HG03025 (cell line): Measurements from ENCODE around the gene PCDH15.
"Not testable (repeated sequence)": the region's sequence is repeated elsewhere in the genome, so short reads cannot be mapped to it uniquely, and the experiment has no call there.

Experiments used
- ATAC-seq: cut with Tn5 transposase; IDR thresholded peaks from one replicate; pipeline ENCODE4 v1.9.1; 2021; ENCODE audit warnings: mild to moderate bottlenecking, moderate library complexity; ENCODE audit not compliant: unreplicated experiment, low FRiP score

Gene PCDH15

DNA sequence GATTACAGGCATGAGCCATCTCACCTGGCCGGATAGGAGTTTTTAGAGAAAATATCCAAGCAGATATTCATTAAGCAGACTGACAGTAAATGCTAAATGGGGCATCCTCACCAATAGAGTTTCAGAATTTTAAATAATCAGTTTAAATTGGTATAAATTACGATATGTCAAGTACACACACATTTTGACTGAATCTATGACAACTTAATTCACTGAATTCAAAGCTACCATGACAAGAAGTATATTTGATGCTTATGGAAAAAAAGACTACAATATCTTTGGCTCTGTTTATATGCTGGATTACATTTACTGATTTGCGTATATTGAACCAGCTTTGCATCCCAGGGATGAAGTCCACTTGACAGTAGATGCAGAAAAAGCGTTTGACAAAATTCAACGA is 774.7 kb downstream of the PCDH15 start:
- no peak for ATAC-seq

DNA sequence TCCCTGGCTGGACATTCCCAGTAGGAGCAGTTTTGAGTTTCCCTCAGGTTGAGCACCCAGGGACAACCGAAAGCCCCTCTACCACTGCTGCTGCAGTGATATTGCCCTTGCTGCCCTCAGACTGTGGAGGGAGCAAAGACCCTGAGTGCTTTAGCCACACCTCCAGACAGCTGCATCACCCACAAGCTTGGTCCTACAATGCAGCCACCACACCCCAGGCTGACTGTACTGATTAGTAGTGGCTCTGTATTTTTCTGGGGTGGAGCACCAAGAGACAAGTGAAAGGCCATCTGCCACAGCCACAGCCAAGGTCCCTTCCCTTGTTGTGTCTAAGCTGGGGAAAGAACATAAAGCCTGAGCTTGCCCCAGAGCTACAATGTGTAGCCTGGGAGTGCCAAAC is 789.9 kb downstream of the PCDH15 start:
- no peak for ATAC-seq

DNA sequence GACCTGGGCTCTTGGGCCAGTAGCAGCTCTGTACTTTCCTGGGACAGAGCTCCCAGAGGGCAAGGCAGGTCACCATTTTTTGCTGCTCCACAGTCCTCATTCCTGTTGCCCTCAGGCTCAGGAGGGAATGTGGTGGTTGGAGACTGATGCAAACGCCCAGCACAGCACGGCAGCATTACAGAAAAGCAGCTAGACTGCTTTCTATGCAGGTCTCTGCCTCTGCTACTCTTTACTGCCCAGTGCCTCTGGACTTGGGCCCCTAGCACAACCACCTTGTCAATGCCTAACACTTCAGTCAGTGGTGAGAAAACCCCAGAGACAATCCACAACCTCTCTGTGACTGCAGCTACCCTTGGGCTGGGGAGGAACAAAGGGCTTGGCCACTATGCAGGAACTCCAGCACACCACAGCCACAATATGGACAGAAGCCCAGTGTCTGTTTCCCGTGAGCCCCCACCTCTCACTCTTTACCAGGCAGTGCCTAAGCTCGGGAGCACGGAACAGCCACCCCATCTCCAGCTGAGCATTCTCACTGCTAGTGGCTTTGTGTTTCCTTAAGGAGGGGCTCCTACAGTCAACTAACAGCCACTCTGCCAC is 790.6 kb downstream of the PCDH15 start:
- ATAC-seq = no peak

DNA sequence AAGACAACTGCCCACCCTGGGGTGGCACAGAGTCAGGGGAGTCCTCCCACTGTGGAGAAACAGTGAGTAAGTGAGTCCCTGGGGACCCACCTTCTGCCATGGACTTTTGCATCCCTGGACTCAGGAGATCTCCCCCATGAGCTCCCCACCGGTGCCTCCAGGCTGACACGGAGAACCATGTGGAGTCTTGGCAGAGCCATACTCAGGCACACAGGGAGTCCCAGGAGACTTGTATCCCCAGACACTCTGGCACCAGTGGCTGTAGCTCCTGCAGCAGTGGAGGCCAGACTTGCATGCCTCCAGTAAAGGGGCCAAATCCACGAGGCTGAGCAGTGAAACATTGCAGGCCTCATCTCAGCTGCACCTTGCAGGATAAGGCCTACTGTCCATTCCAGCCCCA is 791.4 kb downstream of the PCDH15 start:
- no peak for ATAC-seq

DNA sequence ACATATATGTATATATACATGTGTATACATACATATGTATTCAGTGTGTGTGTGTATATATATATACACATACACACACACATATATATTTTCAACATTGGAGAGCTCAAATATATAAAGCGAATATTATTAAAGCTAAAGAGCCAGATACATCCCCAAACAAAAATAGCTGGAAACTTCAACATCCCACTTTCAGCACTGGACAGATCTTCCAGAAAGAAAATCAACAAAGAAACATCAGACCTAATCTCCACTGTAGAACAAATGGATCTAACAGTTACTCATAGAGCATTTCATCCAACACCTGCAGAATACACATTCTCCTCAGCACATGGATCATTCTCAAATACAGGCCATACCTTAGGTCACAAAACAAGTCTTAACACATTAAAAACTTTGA is 799.0 kb downstream of the PCDH15 start:
- no peak for ATAC-seq

DNA sequence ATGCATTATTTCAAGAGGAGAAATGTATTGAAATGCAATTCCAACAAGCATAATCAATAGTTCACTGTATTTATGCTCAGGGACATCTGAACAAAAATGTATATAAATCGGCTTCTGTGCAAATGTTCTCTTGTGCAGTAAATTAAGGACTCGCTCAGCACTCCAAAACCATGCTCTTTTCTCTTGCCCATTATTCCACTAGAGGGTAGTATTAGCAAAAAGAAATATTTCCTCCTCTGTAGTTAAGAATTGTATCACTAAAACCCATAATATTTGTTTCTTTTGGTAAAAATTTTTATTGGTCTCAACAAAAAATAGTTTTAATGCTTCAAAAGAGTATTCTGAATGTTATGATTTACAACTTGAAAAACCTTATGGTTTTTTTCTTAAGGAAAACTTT is 803.1 kb downstream of the PCDH15 start:
- ATAC-seq = no peak

DNA sequence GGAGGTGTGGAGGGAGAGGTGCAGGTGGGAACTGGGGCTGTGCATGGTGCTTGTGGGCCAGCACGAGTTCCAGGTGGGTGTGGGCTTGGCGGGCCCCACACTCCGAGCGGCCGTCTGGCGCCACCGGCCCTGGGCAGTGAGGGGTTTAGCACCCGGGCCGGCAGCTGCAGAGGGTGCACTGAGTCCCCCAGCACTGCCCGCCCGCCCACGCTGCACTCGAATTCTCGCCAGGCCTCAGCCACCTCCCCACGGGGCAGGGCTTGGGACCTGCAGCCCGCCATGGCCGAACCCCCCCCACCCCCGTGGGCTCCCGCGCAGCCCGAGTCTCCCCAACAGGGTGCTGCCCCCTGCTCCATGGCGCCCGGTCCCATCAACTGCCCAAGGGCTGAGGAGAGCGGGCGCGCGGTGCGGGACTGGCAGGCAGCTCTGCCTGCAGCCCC is 810.2 kb downstream of the PCDH15 start:
- no peak for ATAC-seq

DNA sequence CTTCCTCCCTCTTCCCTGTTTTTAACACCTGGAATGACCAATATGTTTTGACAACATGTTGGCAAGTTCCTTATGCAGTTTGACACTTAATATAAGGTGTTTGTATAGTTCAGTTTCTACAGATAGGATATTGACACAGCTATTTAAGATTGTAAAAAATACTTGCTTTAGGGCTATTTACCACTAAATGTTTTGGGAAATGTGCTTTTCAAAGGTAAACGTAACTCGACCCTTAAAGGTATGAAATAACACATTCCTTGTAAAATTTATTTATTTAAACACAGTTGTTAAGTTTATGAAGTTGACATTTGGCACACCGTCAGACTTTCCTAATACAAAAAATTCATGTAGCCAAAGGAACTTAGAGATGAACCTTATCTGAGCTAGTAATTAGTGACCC is 817.6 kb downstream of the PCDH15 start:
- no peak for ATAC-seq

DNA sequence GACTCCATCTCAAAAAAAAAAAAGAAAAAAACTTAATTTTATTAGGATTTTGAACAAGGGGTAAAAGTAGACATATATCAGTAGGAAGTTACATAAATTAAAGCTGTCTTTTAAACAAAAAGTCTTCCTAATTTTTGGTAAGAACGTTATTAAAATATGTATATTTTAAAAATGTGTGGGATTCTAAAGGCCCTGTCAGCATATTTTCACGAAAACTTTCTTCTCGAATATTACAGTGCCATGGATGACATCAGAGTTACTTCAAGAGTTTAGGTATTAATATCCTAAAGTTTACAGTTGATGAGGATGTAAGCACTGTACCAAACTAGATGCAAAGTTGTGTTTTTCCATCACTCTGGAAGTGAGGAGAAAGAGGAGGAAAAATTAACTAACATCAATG is 820.8 kb downstream of the PCDH15 start:
- ATAC-seq = no peak

DNA sequence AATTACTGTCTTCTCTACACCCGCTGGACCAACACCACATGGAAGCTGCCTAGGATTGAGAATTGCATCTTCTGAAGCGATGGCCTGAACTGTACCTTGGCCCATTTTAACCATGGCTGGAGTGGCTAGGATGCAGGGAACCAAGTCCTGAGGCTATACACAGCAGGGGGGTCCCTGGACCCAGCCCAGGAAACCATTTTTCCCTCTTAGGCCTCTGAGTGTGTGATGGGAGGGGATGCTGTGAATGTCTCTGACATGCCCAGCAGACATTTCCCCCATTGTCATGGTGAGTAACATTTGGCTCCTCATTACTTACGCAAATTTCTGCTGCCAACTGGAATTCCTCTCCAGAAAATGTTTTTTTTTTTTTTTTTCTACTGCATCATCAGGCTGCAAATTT is 822.7 kb downstream of the PCDH15 start:
- no peak for ATAC-seq

DNA sequence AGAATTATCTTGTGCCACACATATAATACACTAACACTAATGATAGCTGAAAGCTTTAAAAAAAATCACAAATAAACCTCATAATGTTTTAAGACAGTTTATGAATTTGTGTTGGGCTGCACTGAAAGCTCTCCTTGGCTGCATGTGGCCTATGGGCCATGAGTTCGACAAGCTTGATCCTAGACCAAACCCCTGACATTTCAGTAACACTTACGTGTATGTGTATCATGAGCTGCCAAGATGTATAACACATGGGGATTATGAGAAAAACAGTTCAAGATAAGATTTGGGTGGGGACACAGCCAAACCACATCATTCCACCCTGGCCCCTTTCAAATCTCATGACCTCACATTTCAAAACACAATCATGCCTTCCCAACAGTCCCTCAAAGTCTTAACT is 823.8 kb downstream of the PCDH15 start:
- no peak for ATAC-seq

DNA sequence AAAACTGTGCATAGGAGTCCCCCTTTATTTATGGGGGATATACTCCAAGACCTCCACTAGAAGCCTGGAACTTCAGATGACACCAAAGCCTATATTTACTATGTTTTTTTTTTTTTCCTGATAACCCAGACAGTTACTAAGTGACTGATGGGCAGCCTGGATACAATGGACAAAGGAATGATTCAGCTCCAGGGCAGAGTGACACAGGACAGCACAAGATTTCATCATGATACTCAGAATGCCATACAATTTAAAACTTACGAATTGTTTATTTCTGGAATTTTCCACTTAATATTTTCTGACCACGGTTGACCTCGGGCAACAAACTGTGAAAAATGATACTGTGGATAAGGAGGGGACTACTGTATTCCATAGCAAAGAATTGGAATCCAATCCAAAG is 843.6 kb downstream of the PCDH15 start:
- no peak for ATAC-seq

DNA sequence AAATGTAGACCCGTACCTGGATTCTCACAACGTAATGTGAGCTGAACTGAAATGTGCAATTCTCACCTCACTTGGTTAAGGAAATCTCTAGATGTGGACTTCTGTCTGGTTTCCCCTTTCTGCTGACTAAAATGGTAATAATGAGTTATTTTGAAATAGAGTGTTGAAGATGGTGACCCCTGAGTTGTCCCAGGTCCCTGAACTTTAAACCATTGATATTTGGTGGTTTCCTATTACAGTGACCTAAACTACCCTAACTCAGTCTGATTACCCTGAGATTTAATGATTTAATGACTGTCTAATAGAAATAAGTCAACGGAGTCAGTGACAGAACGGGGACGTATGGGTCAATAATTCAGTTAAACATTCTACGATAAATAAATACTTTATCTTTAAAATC is 845.9 kb downstream of the PCDH15 start:
- ATAC-seq = no peak

DNA sequence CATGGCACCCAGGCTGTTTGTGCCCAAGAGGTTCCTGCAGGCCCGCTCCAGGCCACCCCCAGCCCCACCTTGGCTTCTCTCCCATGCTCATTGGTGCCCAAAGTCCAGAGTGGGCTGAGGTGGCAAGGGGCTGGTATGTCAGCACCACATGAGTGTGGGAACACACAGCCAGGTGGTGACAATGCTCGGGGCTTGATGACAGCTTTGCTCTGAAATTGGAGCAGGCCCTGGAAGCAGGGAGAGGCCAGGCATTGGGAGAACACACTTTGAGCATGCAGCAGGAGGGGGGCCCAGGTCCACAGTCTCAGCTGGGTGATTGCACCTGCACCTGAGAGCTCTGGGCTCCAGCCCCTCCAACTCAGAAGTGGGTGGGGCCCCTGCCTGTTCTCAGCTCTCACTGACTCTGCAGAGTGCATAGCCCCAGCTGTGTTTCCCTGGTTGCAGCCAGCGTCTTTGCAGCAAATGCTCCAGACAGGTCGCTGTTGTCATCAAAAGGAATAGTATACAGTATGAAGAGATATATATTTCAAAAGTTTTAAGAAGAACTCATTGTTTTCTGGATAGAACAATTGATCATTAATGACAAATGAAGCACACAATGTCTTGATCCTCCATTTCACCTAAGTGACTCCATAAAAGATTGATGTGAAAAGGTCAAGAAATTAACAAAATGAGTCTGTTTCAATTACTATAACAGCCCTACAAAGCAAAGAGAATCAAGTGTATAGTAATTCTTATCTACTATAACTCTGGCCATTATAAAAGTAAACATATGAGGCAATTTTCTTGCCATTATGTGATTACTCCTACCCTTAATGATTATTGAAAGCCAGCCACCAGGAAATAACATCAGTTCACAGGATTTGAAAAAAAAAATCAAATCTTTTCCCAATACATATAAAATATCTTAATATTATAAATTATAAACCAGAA is 848.1 kb downstream of the PCDH15 start:
- ATAC-seq = no peak

DNA sequence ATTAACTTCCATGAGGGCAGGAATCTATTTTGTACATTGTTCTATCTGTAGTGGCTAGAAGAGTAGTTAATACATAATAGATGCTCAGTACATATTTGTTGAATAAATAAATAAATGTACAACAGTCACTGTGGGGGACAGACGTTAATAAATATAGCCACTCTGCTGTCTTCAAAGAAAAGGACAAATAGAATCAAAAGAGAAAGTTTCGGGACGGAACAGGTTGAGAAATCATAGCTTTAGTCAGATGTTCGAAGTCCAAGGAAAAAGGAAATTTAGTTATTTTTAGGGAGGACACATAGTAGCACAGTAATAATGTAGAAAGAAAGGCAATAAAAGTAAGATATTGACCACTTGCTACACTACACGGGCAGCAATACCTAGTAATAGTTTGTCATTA is 861.4 kb downstream of the PCDH15 start:
- ATAC-seq = no peak

DNA sequence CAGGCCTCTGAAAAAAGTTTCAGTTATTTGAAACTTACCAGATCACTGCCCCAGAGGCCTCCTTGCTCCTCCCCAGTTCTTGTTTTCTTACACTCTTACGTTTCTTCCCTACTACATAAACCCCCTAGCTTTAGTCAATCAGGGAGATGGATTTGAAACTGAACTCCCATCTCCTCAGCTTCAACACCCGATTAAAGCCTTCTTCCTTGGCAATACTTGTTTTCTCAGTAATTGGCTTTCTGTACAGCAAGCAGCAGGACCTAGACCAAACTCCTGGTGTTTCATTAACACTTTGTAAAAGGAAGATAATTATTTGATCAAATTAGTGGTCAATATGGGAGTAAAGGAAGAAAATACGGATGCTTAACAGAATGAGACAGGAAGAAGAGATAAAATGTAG is 870.4 kb downstream of the PCDH15 start:
- ATAC-seq = no peak

DNA sequence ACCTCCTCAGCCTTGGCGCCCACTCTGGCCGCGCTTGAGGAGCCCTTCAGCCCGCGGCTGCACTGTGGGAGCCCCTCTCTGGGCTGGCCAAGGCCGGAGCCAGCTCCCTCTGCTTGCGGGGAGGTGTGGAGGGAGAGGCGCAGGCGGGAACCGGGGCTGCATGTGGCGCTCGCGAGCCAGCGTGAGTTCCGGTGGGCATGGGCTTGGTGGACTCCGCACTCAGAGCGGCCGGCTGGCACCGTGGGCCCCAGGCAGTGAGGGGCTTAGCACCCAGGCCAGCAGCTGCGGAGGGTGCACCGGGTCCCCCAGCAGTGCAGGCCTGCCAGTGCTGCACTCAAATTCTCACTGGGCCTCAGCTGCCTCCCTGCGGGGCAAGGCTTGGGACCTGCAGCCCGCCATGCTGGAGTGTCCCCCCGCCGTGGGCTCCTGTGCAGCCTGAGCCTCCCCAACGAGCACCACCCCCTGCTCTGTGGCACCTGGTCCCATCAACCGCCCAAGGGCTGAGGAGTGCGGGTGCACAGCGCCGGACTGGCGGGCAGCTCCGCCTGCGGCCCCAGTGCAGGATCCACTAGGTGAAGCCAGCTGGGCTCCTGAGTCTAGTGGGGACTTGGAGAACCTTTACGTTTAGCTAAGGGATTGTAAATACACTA is 876.9 kb downstream of the PCDH15 start:
- ATAC-seq = not testable (repeated sequence)

DNA sequence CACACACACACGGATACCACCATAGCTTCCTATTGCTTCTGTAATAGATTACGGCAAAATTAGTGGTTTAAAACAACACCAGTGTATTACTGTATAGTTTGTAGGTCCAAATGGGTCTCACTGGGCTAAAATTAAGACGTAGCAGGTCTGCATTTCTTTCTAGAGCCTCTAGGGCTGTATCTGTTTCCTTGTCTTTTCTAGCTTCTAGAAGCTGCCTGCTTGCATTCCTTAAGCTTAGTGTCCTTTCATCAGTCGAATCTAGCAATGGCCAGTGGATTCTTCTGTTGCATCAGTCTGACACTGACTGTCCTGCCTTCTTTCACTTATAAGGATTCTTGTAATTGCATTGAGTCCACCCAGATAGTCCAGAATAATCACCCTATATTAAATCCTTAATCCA is 882.3 kb downstream of the PCDH15 start:
- no peak for ATAC-seq

DNA sequence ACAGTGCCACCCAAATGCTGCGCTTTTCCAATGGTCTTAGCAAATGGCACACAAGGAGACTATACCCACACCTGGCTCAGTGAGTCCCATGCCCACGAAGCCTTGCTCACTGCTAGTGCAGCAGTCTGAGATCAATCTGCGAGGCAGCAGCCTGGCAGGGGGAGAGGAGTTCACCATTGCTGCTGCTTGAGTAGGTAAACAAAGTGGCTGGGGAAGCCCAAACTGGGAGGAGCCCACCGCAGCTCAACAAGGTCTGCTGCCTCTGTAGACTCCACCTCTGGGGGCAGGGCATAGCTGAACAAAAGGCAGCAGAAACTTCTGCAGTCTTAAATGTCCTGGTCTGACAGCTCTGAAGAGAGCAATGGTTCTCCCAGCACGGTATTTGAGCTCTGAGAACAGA is 891.2 kb downstream of the PCDH15 start:
- no peak for ATAC-seq

DNA sequence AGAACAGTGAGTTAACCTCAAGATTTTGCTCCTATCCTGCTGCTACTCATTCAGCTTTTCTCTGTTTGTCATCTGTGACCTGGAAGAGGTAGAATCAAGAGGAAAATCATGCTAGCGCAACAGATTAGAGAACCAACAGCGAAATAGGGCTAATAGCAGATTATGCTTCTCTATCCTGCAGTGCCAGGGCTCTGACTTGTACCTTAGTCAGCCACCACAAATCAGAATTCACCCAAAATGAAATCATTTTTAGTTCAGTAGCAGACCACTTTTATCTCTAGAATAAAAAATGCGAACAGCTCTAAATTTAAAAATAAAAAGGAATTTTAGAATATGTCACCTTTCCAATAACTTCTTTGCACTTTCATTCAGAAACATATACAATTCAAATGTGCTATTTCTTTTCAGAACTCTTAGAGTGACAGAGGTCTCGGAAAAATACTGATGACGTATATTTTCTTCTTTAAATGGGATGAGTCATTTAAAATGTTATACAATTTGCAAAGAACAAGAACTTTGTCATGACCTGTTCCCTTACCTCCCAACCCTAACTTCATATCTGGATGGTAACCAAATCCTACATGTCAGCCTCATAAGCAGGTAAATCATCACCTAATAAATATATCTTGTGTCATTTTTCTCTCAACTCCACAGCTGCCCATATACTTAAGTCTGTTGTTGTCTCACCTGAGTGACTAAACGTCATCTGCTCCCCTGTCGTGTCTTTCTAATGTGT is 896.4 kb downstream of the PCDH15 start:
- no peak for ATAC-seq

DNA sequence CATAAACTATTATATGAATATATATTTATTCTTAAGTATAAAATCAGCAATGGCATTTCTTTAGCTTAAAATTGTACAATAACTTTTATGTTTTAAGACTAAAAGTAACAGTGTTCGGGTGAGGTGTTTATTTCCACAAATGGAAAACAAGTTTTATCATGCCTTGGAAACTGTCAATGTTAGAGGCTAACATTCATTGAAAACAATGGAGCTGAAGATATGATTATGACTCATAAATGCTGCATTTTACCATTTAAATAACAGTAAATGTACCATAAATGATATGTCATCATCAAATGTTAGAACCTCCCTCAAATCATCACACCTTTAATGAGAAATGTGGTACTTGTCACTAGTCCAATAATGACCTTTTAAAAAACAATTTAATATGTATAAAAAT is 897.3 kb downstream of the PCDH15 start:
- no peak for ATAC-seq
